K562 (cell line): ENCODE data around the gene WDR76.

ENCODE experiments used
- CTCF ChIP-seq, 3 experiments: IDR thresholded peaks in 2 of 3; conservative IDR thresholded peaks in 1 of 3; 2 replicates each; pipeline ENCODE4 v1.5.1; 2011 to 2012; ENCODE audit warnings: low read length in 3 of 3, mild to moderate bottlenecking in 3 of 3, control low read depth in 2 of 3, improper control_type of control experiment in 1 of 3, inconsistent platforms in 1 of 3, low read depth in 1 of 3, mixed read lengths in 1 of 3, moderate library complexity in 1 of 3; ENCODE audit not compliant: insufficient read depth in 2 of 3
- IRF1 ChIP-seq: sonication (generic); formaldehyde crosslinking; IDR thresholded peaks from 2 replicates; pipeline ENCODE4 v1.8.0; 2022; ENCODE audit warnings: missing genetic modification reagents, mild to moderate bottlenecking, borderline replicate concordance
- KLF1 ChIP-seq: fragments of 450-650 bp; IDR thresholded peaks from 2 replicates; pipeline ENCODE4 v1.6.1; 2016; ENCODE audit warnings: missing genetic modification characterization, missing compliant biosample characterization
- PKNOX1 ChIP-seq: fragments of 450-650 bp; IDR thresholded peaks from 2 replicates; pipeline ENCODE4 v1.6.1; 2016
- PURB ChIP-seq: sonication (generic); formaldehyde crosslinking; IDR thresholded peaks from 2 replicates; pipeline ENCODE4 v1.9.0; 2021; ENCODE audit warnings: low read depth, mild to moderate bottlenecking, missing genetic modification reagents
- SMAD3 ChIP-seq: fragments of 450-650 bp; formaldehyde crosslinking; conservative IDR thresholded peaks from 2 replicates; pipeline ENCODE4 v1.4.0; 2020; ENCODE audit warnings: mild to moderate bottlenecking
- SMARCA5 ChIP-seq: fragments of 450-650 bp; IDR thresholded peaks from 2 replicates; pipeline ENCODE4 v1.6.1; 2016
- SP1 ChIP-seq: sonication (generic); formaldehyde crosslinking; IDR thresholded peaks from 2 replicates; pipeline ENCODE4 v1.8.1; 2022; ENCODE audit warnings: mild to moderate bottlenecking, missing genetic modification reagents
- THRAP3 ChIP-seq: fragments of 450-650 bp; IDR thresholded peaks from 2 replicates; pipeline ENCODE4 v1.6.1; 2016; ENCODE audit warnings: mild to moderate bottlenecking, inconsistent platforms, borderline replicate concordance
- XRCC5 ChIP-seq: fragments of 200-400 bp; formaldehyde crosslinking; IDR thresholded peaks from 2 replicates; pipeline ENCODE4 v1.6.1; 2017; ENCODE audit warnings: low read depth, mild to moderate bottlenecking, low read length

GRCh38 chr15:43905755-43906154 is 79.0 kb downstream of the WDR76 start:
- TF ChIP-seq CTCF (IDR thresholded peaks at IDR 0.05 in 2 of 3, conservative IDR thresholded peaks at IDR 0.05 in 1 of 3; ENCODE audit: insufficient read depth in 2 of 3, low read depth in 1 of 3, low read length in 3 of 3): no peak
- no peak for TF ChIP-seq SMARCA5
- no peak for TF ChIP-seq THRAP3
- no peak for TF ChIP-seq SMAD3 (CRISPR knock-in tag)
- no peak for TF ChIP-seq KLF1
- no peak for TF ChIP-seq IRF1 (CRISPR knock-in tag)
- no peak for TF ChIP-seq SP1 (CRISPR knock-in tag)
- no peak for TF ChIP-seq PURB (CRISPR knock-in tag)
- no peak for TF ChIP-seq XRCC5
- no peak for TF ChIP-seq PKNOX1
